Chondrocyte (in vitro differentiated cells): ENCODE data around the gene SLC35A4. TPM values are rescaled to one million over a fixed set of nuclear protein-coding genes. Genes with fewer than 3 reads are reported as not detected.

Experiments used
- DNase-seq: peaks from one replicate; pipeline ENCODE4 v3.0.0; 2021; ENCODE audit warnings: mixed read lengths, low spot score
- H3K27ac Mint-ChIP-seq: one replicate; pipeline ENCODE4 v1.8.0; 2021; ENCODE audit warnings: mild to moderate bottlenecking, moderate library complexity, mixed read lengths; ENCODE audit not compliant: unreplicated experiment
- H3K27me3 Mint-ChIP-seq: 2 replicates; pipeline ENCODE4 v1.8.0; 2021; ENCODE audit warnings: low read depth, mixed read lengths
- H3K36me3 Mint-ChIP-seq: 2 replicates; pipeline ENCODE4 v1.8.0; 2021; ENCODE audit warnings: low read depth, mixed read lengths
- H3K4me1 Mint-ChIP-seq: 2 replicates; pipeline ENCODE4 v1.8.0; 2021; ENCODE audit warnings: low read depth, mild to moderate bottlenecking, mixed read lengths
- H3K4me3 Mint-ChIP-seq: one replicate; pipeline ENCODE4 v1.8.0; 2021; ENCODE audit warnings: mild to moderate bottlenecking, moderate library complexity, mixed read lengths; ENCODE audit not compliant: unreplicated experiment
- H3K9me3 Mint-ChIP-seq: 2 replicates; pipeline ENCODE4 v1.8.0; 2021; ENCODE audit warnings: low read depth, mixed read lengths
- total RNA-seq: library from RNA; stranded (reverse); gene quantifications from 3 replicates; pipeline ENCODE4 v1.2.1, GENCODE V29; 2021
- TF ChIP-seq, protein P1 (sequence below): fragments of 200-600 bp; sonication (generic); IDR thresholded peaks from 2 replicates; pipeline ENCODE4 v1.5.0; 2021; ENCODE audit warnings: antibody characterized with exemption, mild to moderate bottlenecking, moderate library complexity

Gene SLC35A4
- total RNA-seq, 1 donor from 2014 or later, result 79.2 TPM

DNA sequence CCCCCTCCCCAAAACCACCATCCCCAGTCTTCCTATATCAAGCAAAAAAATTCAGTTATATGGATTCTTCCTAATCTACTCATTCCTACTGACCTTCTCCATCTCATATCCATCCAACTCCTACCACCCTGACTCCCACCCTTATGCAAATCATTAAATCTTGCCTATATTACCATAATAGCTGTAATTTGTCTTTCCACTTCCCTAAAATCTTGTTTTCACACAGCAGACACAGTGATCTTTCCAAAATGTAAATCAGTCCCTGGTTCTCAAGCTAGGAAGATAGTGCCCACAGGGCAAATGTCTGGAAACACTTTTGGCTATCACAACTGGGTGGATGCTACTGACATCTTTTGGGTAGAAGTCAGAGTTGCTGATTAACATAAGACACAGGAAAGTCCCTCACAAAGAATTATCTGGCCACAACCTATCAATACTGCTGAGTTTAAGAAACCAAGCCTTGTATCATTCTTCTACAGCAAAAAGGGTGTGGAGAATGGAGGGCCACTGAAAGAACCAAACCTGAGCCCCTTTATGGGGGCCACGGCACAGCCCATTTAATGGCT lies 8.8 kb upstream of the SLC35A4 start:
- DNase-seq, result no peak
- H3K27ac Mint-ChIP-seq, result peak overlapping the region; percentile 99
- H3K27me3 Mint-ChIP-seq, result no peaks in the 10 kb centered on the region
- peaks cover 48% of the 10 kb centered on the region for H3K4me1 Mint-ChIP-seq
- TF ChIP-seq, protein P1, sequence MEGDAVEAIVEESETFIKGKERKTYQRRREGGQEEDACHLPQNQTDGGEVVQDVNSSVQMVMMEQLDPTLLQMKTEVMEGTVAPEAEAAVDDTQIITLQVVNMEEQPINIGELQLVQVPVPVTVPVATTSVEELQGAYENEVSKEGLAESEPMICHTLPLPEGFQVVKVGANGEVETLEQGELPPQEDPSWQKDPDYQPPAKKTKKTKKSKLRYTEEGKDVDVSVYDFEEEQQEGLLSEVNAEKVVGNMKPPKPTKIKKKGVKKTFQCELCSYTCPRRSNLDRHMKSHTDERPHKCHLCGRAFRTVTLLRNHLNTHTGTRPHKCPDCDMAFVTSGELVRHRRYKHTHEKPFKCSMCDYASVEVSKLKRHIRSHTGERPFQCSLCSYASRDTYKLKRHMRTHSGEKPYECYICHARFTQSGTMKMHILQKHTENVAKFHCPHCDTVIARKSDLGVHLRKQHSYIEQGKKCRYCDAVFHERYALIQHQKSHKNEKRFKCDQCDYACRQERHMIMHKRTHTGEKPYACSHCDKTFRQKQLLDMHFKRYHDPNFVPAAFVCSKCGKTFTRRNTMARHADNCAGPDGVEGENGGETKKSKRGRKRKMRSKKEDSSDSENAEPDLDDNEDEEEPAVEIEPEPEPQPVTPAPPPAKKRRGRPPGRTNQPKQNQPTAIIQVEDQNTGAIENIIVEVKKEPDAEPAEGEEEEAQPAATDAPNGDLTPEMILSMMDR, result no peak
- H3K36me3 Mint-ChIP-seq, result peaks cover 15% of the 10 kb centered on the region
- H3K9me3 Mint-ChIP-seq, result no peaks in the 10 kb centered on the region
- H3K4me3 Mint-ChIP-seq, result peak overlapping the region; percentile 74

DNA sequence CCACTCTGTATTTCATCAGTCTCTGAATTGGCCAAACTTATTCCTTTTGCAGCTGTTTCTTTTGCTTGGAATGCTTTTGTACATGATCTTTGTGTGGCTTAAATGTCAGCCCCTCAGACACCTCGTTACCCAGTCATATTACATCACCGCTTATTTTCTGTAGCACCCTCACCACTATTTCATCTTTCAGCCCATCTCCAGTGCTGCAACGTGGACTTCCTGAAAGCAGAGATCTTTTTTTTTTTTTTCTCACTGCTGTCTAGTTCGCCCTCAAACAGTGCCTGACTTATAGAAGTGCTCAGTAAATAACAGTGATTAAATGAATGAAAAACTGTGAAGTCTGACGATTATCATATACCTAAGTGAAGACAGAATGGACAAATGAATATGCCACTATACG lies 8.2 kb upstream of the SLC35A4 start:
- Mint-ChIP-seq H3K27ac (peak overlapping the region; percentile 99), H3K4me1 (peaks cover 52% of the 10 kb centered on the region), H3K4me3 (peak overlapping the region; percentile 74), H3K9me3 (no peaks in the 10 kb centered on the region), H3K27me3 (no peaks in the 10 kb centered on the region), H3K36me3 (peaks cover 13% of the 10 kb centered on the region)
- TF ChIP-seq, protein P1, result no peak
- DNase-seq, result no peak

DNA sequence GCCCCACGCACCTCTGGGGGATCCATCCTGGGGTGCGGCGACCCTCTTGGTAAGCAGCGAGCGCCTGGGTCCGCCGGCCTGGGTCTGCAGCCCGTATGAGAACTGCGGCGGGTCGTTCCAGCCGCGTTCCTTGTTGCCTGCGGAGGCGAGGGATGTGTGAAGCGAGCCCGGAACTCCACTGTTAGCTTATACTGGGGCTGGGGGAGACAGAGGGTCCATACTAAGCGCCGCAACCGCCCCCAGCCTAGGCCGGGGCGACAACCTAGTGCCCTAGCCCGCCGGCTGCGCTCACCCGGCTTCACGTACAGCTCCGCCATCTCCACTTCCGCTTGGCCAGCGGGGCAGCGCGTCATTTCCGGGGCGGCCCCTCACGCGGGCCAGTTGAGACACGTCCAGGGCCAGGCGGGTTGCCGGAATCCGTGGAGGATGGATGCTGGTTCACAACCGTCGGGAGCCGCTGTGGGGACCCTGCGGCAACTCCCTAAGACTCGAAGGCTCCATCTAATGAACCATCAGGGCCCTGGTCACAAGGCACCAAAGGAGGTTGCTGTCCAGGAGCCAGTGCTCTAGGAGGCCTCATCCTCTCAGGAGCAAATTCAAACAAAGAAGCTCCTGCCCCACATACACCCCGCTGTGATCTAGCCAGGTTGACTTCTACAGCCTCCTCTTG lies 7.4 kb upstream of the SLC35A4 start, which contains the start of gene SRA1:
TSS of gene SRA1 (minus strand) at position 338 of the 670 bp plus-strand sequence. CDS start at position 317, 21 bp downstream.
- peak; percentile 97 for DNase-seq
- Mint-ChIP-seq H3K4me1 (peaks cover 52% of the 10 kb centered on the region), H3K4me3 (peak within 1 kb of the TSS; percentile 74), H3K9me3 (no peaks in the 10 kb centered on the region), H3K27me3 (no peaks in the 10 kb centered on the region), H3K27ac (peak within 1 kb of the TSS; percentile 99), H3K36me3 (peaks cover 12% of the 10 kb centered on the region)
- TF ChIP-seq, protein P1, result no peak

DNA sequence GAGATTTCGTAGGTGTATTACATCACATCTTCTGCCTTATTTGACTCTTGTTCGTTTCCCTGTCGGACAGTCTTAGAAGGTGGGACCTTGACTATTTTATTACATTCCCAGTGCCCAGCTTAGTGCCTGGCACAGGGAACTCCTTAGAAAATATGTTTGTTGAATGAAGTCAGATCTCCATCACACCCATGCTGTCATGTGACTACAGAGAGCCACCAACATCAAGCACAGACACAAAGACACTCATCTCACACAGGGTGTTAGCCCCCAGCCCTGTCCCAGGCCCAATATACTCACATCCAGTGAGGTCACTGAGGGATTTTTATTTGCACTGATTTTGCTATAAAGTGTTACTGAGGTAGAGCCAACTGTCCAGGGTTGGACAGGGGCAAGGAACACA lies 6.7 kb upstream of the SLC35A4 start:
- no peaks in the 10 kb centered on the region for H3K9me3 Mint-ChIP-seq
- H3K36me3 Mint-ChIP-seq, result peaks cover 12% of the 10 kb centered on the region

DNA sequence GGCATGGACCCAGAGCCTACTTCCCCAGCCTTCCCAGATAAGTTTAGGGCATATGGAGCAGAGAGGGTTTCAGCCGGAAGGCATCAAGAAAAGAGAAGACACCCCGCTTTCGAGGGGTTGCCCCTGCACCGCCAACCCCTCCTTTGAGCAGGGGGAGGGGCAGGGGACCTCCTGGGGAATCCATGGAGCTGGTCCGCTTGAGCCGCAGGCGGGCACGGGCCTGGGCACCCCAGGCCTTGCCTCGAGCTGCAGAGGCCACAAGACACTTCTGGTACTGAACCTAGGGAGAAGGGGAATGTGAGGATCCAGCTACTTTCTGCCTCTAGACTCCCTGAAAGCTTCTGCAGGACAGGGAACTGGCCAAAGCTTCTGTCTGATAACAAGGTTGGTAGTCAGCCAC lies 6.1 kb upstream of the SLC35A4 start:
- Mint-ChIP-seq H3K27ac (peak overlapping the region; percentile 99), H3K4me3 (no peak overlapping the region), H3K9me3 (no peaks in the 10 kb centered on the region), H3K27me3 (no peaks in the 10 kb centered on the region), H3K4me1 (peaks cover 55% of the 10 kb centered on the region), H3K36me3 (peaks cover 8% of the 10 kb centered on the region)
- TF ChIP-seq, protein P1, result no peak
- no peak for DNase-seq

More for the DNA sequence above, 6.7 kb upstream of the SLC35A4 start:
- Mint-ChIP-seq H3K27me3 (no peaks in the 10 kb centered on the region), H3K27ac (peak overlapping the region; percentile 99), H3K4me3 (peak overlapping the region; percentile 74), H3K4me1 (peaks cover 55% of the 10 kb centered on the region)
- no peak for DNase-seq
- TF ChIP-seq, protein P1, result no peak
